GM12874 (cell line): Measurements from ENCODE around the gene SLC49A3.

ENCODE experiments used
- TF ChIP-seq, protein P1 (sequence below): IDR thresholded peaks from 2 replicates; pipeline ENCODE4 v1.5.1; 2011; ENCODE audit warnings: low read depth, mild to moderate bottlenecking, control low read depth, low read length, moderate library complexity; ENCODE audit not compliant: insufficient read depth

SLC49A3 gene

DNA sequence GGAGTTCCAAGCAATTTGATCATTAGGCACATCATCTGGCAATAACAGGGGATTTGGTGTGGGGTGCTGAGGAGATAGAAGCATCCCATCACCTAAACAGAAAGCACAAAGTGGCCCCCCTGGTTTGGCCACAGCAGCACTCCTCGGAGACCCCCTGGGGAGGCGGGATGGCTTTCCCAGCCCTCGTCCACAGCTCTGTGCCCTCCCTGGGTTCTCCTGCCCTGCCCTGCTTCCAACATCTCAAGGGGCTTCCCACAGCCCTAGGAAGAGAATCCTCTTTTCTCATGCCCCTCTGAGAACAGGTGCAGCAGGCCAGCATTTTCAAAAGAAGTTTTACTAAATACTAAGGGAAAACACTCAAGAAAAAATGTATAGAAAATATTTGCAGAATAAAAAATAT lies 27.7 kb downstream of the SLC49A3 start:
- TF ChIP-seq, protein P1, sequence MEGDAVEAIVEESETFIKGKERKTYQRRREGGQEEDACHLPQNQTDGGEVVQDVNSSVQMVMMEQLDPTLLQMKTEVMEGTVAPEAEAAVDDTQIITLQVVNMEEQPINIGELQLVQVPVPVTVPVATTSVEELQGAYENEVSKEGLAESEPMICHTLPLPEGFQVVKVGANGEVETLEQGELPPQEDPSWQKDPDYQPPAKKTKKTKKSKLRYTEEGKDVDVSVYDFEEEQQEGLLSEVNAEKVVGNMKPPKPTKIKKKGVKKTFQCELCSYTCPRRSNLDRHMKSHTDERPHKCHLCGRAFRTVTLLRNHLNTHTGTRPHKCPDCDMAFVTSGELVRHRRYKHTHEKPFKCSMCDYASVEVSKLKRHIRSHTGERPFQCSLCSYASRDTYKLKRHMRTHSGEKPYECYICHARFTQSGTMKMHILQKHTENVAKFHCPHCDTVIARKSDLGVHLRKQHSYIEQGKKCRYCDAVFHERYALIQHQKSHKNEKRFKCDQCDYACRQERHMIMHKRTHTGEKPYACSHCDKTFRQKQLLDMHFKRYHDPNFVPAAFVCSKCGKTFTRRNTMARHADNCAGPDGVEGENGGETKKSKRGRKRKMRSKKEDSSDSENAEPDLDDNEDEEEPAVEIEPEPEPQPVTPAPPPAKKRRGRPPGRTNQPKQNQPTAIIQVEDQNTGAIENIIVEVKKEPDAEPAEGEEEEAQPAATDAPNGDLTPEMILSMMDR: no peak

GRCh38 chr4:660401-660800 lies 28.6 kb downstream of the SLC49A3 start:
- TF ChIP-seq, protein P1: no peak

GRCh38 chr4:659851-660250 lies 29.1 kb downstream of the SLC49A3 start:
- TF ChIP-seq, protein P1: no peak

GRCh38 chr4:658681-659667 lies 30.0 kb downstream of the SLC49A3 start:
- TF ChIP-seq, protein P1: no peak

- TF ChIP-seq, protein P1: no peak
Observed at GRCh38 chr4:657834-658667, 30.9 kb downstream of the SLC49A3 start.

DNA sequence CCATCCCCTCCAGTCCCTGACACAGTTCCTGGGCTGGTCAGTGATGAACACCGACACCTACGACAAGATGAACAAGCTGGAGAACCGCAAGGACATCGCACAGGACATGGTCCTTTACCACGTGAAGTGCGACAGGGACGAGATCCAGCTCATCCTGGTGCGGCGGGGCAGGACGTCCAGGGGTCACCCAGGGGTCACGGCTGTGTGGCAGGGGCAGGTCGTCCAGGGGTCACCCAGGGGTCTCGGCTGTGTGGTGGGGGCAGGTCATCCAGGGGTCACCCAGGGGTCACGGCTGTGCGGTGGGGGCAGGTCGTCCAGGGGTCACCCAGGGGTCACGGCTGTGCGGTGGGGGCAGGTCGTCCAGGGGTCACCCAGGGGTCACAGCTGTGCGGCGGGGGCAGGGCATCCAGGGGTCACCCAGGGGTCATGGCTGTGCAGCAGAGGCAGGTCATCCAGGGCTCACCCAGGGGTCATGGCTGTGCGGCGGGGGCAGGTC lies 31.6 kb downstream of the SLC49A3 start:
- TF ChIP-seq, protein P1: no peak
